Smooth muscle cell (in vitro differentiated cells): ENCODE results near the gene RRP12. TPM values are rescaled to one million over a fixed set of nuclear protein-coding genes. Genes with fewer than 3 reads are reported as not detected.
A peak's percentile ranks its signal among the peaks of the same experiment; 100 is the strongest.

Source experiments
- DNase-seq: peaks from one replicate; lab custom pipeline; 2025; ENCODE audit not compliant: unreplicated experiment; lab: John Stamatoyannopoulos, UW
- H2AFZ ChIP-seq: fragments of 200-600 bp; sonication (generic); 2 replicates; pipeline ENCODE4 v1.6.0; 2016; ENCODE audit warnings: antibody characterized with exemption, low read depth, mild to moderate bottlenecking
- H3F3A ChIP-seq: fragments of 200-600 bp; sonication (generic); 2 replicates; pipeline ENCODE4 v1.6.0; 2017; ENCODE audit warnings: antibody characterized with exemption, low read depth
- H3K27ac ChIP-seq: fragments of 200-600 bp; sonication (generic); 2 replicates; pipeline ENCODE4 v1.5.1; 2016; ENCODE audit warnings: low read depth, mild to moderate bottlenecking
- H3K27me3 ChIP-seq: fragments of 200-600 bp; sonication (generic); 2 replicates; pipeline ENCODE4 v1.6.1; 2016; ENCODE audit warnings: low read depth, mild to moderate bottlenecking
- H3K36me3 ChIP-seq: fragments of 200-600 bp; sonication (generic); 2 replicates; pipeline ENCODE4 v1.5.1; 2016; ENCODE audit warnings: low read depth
- H3K4me1 ChIP-seq: fragments of 200-600 bp; sonication (generic); 2 replicates; pipeline ENCODE4 v1.5.1; 2016; ENCODE audit warnings: low read depth
- H3K4me2 ChIP-seq: fragments of 200-600 bp; sonication (generic); 2 replicates; pipeline ENCODE4 v1.6.0; 2016; ENCODE audit warnings: mild to moderate bottlenecking
- H3K4me3 ChIP-seq: fragments of 200-600 bp; sonication (generic); 2 replicates; pipeline ENCODE4 v1.5.1; 2016; ENCODE audit warnings: mild to moderate bottlenecking
- H3K79me2 ChIP-seq: fragments of 200-600 bp; sonication (generic); 2 replicates; pipeline ENCODE4 v1.6.0; 2016; ENCODE audit warnings: low read depth, mild to moderate bottlenecking
- H3K9ac ChIP-seq: fragments of 200-600 bp; sonication (generic); 2 replicates; pipeline ENCODE4 v1.6.0; 2016; ENCODE audit warnings: low read depth
- H3K9me3 ChIP-seq: fragments of 200-600 bp; sonication (generic); replicated peaks from 2 replicates; pipeline ENCODE4 v1.5.1; 2016; ENCODE audit warnings: low read depth
- H4K20me1 ChIP-seq: fragments of 200-600 bp; sonication (generic); 2 replicates; pipeline ENCODE4 v1.6.0; 2016; ENCODE audit warnings: low read depth
- WGBS: methylation state at CpG from one replicate; pipeline ENCODE4 v1.1.7; 2016; ENCODE audit warnings: low lambda C conversion rate; 5-methylcytosine and 5-hydroxymethylcytosine counted together
- polyA plus RNA-seq: library from polyadenylated mRNA; unstranded; fragments of >200 nt; fragmentation: Nextera tagmentation; extraction: Ambion mirVana; gene quantifications from 2 replicates; pipeline ENCODE4 v1.2.1, GENCODE V29; 2016
- total RNA-seq: library from RNA; depleted of rRNA; stranded (reverse); fragments of >200 nt; gene quantifications from 2 replicates; pipeline ENCODE4 v1.2.3, GENCODE V29; 2014
- TF ChIP-seq, protein P1 (sequence below): fragments of 200-600 bp; sonication (generic); IDR thresholded peaks from 2 replicates; pipeline ENCODE4 v1.5.1; 2017; ENCODE audit warnings: borderline replicate concordance, mild to moderate bottlenecking, antibody characterized with exemption; ENCODE audit not compliant: insufficient read depth, poor library complexity, severe bottlenecking

RRP12 gene
- total and polyA plus RNA-seq, 2 experiments from 2014 or later = 14.1 to 18.8 TPM

DNA sequence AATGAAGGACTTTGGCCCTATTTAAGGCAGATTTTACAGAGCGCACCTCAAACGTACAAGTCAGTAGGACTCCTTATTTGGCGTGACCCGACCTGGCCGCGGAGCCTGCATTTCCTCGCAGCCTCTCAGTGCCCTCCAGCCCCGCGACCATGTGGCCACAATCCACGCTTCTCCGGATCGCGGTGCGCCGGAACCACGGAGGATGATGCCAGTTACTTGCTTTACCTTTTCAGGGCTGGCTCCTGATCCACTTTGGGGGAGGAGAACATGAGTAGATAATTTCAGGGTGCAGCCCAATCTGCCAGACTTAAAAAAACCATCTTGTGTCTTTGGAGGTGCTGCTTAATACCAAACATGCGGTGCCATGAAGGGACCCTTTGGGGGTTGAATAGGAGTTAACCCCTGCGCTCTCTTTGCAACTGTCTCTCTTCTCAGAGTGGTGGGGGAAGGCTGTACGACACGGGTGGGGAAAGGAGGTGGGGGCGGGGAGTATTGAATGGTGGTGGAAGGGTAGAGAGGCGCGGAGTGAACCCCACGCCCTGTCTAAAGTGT lies 80.6 kb downstream of the RRP12 start:
- peak overlapping the region; percentile 2 for H3K9ac ChIP-seq
- H3K4me1 ChIP-seq = peaks cover 20% of the 10 kb centered on the region
- H2AFZ ChIP-seq = peak overlapping the region; percentile 79
- DNase-seq = no peak
- no peaks in the 10 kb centered on the region for H4K20me1 ChIP-seq
- no peaks in the 10 kb centered on the region for H3F3A ChIP-seq
- H3K4me2 ChIP-seq = peak overlapping the region; percentile 99
- TF ChIP-seq, protein P1, sequence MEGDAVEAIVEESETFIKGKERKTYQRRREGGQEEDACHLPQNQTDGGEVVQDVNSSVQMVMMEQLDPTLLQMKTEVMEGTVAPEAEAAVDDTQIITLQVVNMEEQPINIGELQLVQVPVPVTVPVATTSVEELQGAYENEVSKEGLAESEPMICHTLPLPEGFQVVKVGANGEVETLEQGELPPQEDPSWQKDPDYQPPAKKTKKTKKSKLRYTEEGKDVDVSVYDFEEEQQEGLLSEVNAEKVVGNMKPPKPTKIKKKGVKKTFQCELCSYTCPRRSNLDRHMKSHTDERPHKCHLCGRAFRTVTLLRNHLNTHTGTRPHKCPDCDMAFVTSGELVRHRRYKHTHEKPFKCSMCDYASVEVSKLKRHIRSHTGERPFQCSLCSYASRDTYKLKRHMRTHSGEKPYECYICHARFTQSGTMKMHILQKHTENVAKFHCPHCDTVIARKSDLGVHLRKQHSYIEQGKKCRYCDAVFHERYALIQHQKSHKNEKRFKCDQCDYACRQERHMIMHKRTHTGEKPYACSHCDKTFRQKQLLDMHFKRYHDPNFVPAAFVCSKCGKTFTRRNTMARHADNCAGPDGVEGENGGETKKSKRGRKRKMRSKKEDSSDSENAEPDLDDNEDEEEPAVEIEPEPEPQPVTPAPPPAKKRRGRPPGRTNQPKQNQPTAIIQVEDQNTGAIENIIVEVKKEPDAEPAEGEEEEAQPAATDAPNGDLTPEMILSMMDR = no peak
- H3K27me3 ChIP-seq = peaks cover 8% of the 10 kb centered on the region
- H3K36me3 ChIP-seq = no peaks in the 10 kb centered on the region
- H3K4me3 ChIP-seq = peak overlapping the region; percentile 100
- no peaks in the 10 kb centered on the region for H3K79me2 ChIP-seq
- H3K27ac ChIP-seq = no peak overlapping the region
- H3K9me3 ChIP-seq = no peaks in the 10 kb centered on the region
- WGBS = 8% methylated on average over 21 of the region's 24 CpGs

DNA sequence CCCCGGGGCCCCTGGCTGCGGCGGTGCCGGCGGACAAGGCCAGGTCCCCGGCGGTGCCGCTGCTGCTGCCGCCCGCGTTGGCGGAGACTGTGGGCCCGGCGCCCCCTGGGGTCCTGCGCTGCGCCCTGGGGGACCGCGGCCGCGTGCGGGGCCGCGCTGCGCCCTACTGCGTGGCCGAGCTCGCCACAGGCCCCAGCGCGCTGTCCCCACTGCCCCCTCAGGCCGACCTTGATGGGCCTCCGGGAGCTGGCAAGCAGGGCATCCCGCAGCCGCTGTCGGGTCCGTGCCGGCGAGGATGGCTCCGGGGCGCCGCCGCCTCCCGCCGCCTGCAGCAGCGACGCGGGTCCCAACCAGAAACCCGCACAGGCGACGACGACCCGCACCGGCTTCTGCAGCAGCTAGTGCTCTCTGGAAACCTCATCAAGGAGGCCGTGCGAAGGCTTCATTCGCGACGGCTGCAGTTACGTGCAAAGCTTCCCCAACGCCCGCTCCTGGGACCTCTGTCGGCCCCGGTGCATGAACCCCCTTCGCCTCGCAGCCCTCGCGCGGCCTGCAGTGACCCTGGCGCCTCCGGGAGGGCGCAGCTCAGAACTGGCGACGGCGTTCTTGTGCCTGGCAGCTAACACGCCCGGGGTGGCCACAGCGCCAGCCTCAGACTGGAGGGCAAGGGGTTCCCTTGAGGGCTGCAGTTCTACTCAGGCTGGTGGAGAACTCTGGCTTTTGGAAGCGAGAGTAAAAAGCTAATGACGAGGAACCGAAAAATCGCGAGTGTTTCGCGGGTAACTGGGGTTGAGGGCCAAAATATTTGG lies 81.3 kb downstream of the RRP12 start:
- no peaks in the 10 kb centered on the region for H3K79me2 ChIP-seq
- DNase-seq = no peak
- under 1% methylated on average over 56 of the region's 83 CpGs for WGBS
- no peaks in the 10 kb centered on the region for H3F3A ChIP-seq
- peak overlapping the region; percentile 2 for H3K9ac ChIP-seq
- peak overlapping the region; percentile 100 for H3K4me3 ChIP-seq
- peaks cover 8% of the 10 kb centered on the region for H3K27me3 ChIP-seq
- no peak overlapping the region for H3K27ac ChIP-seq
- TF ChIP-seq, protein P1 = no peak
- H2AFZ ChIP-seq = peak overlapping the region; percentile 79
- H3K36me3 ChIP-seq = no peaks in the 10 kb centered on the region
- peaks cover 20% of the 10 kb centered on the region for H3K4me1 ChIP-seq
- no peaks in the 10 kb centered on the region for H3K9me3 ChIP-seq
- H4K20me1 ChIP-seq = no peaks in the 10 kb centered on the region
- H3K4me2 ChIP-seq = peak overlapping the region; percentile 99

DNA sequence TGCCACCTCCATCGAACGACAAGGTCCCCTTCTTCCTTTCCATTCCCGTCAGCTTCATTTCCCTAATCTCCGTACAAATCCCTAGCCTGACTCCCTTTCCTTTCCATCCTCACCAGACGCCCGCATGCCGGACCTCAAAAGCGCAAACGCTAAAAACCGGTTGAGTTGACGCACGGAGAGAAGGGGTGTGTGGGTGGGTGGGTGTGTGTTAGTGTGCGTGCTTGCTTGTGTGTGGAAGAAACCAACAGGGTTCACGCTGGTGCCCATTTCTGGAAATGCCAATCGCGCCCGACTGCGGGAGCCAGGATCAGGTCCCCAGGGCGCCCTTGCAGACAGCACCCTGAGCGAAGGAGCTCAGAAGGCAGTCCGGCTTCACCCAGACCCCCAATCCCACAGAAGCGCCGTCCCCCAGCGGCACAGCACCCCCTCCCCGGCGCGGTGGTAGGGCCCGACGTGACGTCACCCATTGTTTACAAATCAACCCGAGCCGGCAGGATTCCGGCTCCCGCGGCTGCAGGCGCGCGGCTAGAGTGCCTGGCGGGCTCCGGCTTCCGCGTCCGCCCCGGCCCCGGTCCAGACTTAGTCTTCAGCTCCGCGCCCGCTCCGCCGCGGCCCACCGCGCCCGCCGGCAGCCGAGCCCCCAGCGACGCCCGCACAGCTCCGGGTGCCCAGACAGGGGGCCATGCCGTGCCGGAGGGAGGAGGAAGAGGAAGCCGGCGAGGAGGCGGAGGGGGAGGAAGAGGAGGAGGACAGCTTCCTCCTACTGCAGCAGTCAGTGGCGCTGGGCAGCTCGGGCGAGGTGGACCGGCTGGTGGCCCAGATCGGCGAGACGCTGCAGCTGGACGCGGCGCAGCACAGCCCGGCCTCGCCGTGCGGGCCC lies 82.1 kb downstream of the RRP12 start, which contains the start of gene FRAT1:
TSS of gene FRAT1 (plus strand) at position 500 of the 880 bp plus-strand sequence. CDS start at position 683, 183 bp downstream.
- Histone ChIP-seq H2AFZ (peak within 1 kb of the TSS; percentile 99), H3K9me3 (no peaks in the 10 kb centered on the region), H4K20me1 (no peaks in the 10 kb centered on the region), H3K4me2 (peak within 1 kb of the TSS; percentile 99), H3K9ac (peak within 1 kb of the TSS; percentile 100), H3K79me2 (no peaks in the 10 kb centered on the region), H3K36me3 (no peaks in the 10 kb centered on the region), H3F3A (no peaks in the 10 kb centered on the region), H3K27me3 (peaks cover 8% of the 10 kb centered on the region), H3K4me1 (peaks cover 20% of the 10 kb centered on the region), H3K27ac (peak within 1 kb of the TSS; percentile 98), H3K4me3 (peak within 1 kb of the TSS; percentile 100)
- WGBS = under 1% methylated on average over 65 of the region's 79 CpGs
- TF ChIP-seq, protein P1 = no peak
- DNase-seq = peak; percentile 79
